IMR-90 (cell line): ENCODE data around the gene RAPGEFL1. TPM values are rescaled to one million over a fixed set of nuclear protein-coding genes. Genes with fewer than 3 reads are reported as not detected.

Source experiments
- ATAC-seq: fragments of 200-7000 bp; cut with Tn5 transposase; 2 replicates; pipeline ENCODE4 v1.9.1; 2020; ENCODE audit warnings: low read depth, mild to moderate bottlenecking, moderate library complexity
- BruUV-seq: library from RNA; stranded (reverse); fragments of 400-500 nt; replicated peaks from 2 replicates; lab custom pipeline; 2021; lab: Mats Ljungman, UMichigan
- CTCF ChIA-PET: fragments of 300-600 bp; formaldehyde crosslinking; extraction: SDS; loops from one replicate; lab custom pipeline; 2021; ENCODE audit warnings: antibody characterized with exemption; lab: Yijun Ruan, JAX
- POLR2A ChIA-PET: fragments of 300-600 bp; sonication (Branson Sonifier 250); formaldehyde crosslinking; loops from one replicate; lab custom pipeline; 2022; ENCODE audit warnings: antibody characterized with exemption; ENCODE audit not compliant: unreplicated experiment; lab: Charles Lee
- DNase-seq: peaks from one replicate; pipeline ENCODE4 v3.0.0; 2013
- H2AFZ ChIP-seq: replicated peaks from 2 replicates; pipeline ENCODE3; 2013; ENCODE audit warnings: low read length, mild to moderate bottlenecking; ENCODE audit not compliant: poor library complexity
- H2AK5ac ChIP-seq: 2 replicates; pipeline ENCODE4 v1.6.1; 2013; ENCODE audit warnings: low read depth, low read length, inconsistent platforms
- H2AK9ac ChIP-seq: replicated peaks from 2 replicates; pipeline ENCODE3; 2013; ENCODE audit warnings: mild to moderate bottlenecking, low read depth, low read length, moderate library complexity; ENCODE audit not compliant: poor library complexity
- H2BK120ac ChIP-seq: 2 replicates; pipeline ENCODE4 v1.6.1; 2013; ENCODE audit warnings: low read depth, low read length, inconsistent platforms
- H2BK15ac ChIP-seq: 3 replicates; pipeline ENCODE4 v1.6.1; 2013; ENCODE audit warnings: low read depth, low read length, inconsistent platforms
- H2BK20ac ChIP-seq: 2 replicates; pipeline ENCODE4 v1.6.1; 2013; ENCODE audit warnings: low read depth, mild to moderate bottlenecking, inconsistent platforms, low read length, moderate library complexity
- H2BK5ac ChIP-seq: 2 replicates; pipeline ENCODE4 v1.6.1; 2013; ENCODE audit warnings: mild to moderate bottlenecking, low read depth, low read length, inconsistent platforms; ENCODE audit not compliant: poor library complexity, severe bottlenecking
- H3K14ac ChIP-seq: replicated peaks from 2 replicates; pipeline ENCODE4 v1.6.1; 2013; ENCODE audit warnings: low read depth, low read length, inconsistent platforms
- H3K18ac ChIP-seq: 2 replicates; pipeline ENCODE4 v1.6.1; 2013; ENCODE audit warnings: low read depth, low read length, control low read depth
- H3K23ac ChIP-seq: 2 replicates; pipeline ENCODE4 v1.6.1; 2013; ENCODE audit warnings: low read depth, low read length, inconsistent platforms
- H3K27ac ChIP-seq: 2 replicates; pipeline ENCODE4 v1.5.1; 2013; ENCODE audit warnings: mild to moderate bottlenecking, control low read depth, low read length; ENCODE audit not compliant: insufficient read depth
- H3K27me3 ChIP-seq: 2 replicates; pipeline ENCODE4 v1.6.1; 2013; ENCODE audit warnings: low read length; ENCODE audit not compliant: control insufficient read depth, insufficient read depth
- H3K36me3 ChIP-seq: 2 replicates; pipeline ENCODE4 v1.6.1; 2013; ENCODE audit warnings: low read length, mixed read lengths; ENCODE audit not compliant: control insufficient read depth, insufficient read depth
- H3K4ac ChIP-seq: 2 replicates; pipeline ENCODE4 v1.6.1; 2013; ENCODE audit warnings: low read depth, low read length, inconsistent platforms
- H3K4me1 ChIP-seq: 2 replicates; pipeline ENCODE4 v1.6.1; 2013; ENCODE audit warnings: low read length, mixed read lengths; ENCODE audit not compliant: control insufficient read depth, insufficient read depth
- H3K4me2 ChIP-seq: 2 replicates; pipeline ENCODE4 v1.6.1; 2013; ENCODE audit warnings: low read depth, mild to moderate bottlenecking, control low read depth, low read length, moderate library complexity
- H3K4me3 ChIP-seq: 2 replicates; pipeline ENCODE4 v1.5.1; 2013; ENCODE audit warnings: low read depth, mild to moderate bottlenecking, control low read depth, low read length, moderate library complexity; ENCODE audit not compliant: insufficient read depth
- H3K56ac ChIP-seq: 2 replicates; pipeline ENCODE4 v1.6.1; 2013; ENCODE audit warnings: low read length, inconsistent platforms; ENCODE audit not compliant: insufficient read depth; ENCODE audit errors: extremely low read depth
- H3K79me1 ChIP-seq, 2 experiments: 2 replicates each; pipeline ENCODE4 v1.6.1; 2013; ENCODE audit warnings: low read length in 2 of 2, inconsistent platforms in 1 of 2, low read depth in 1 of 2
- H3K9ac ChIP-seq: 2 replicates; pipeline ENCODE4 v1.6.1; 2013; ENCODE audit warnings: low read depth, low read length, control low read depth
- H3K9me1 ChIP-seq: 2 replicates; pipeline ENCODE4 v1.6.1; 2013; ENCODE audit warnings: low read length, inconsistent platforms; ENCODE audit not compliant: insufficient read depth
- H3K9me3 ChIP-seq: 2 replicates; pipeline ENCODE4 v1.6.1; 2013; ENCODE audit warnings: low read length; ENCODE audit not compliant: control insufficient read depth, insufficient read depth
- H4K20me1 ChIP-seq: 2 replicates; pipeline ENCODE4 v1.6.1; 2013; ENCODE audit warnings: low read length, inconsistent platforms; ENCODE audit not compliant: insufficient read depth
- H4K5ac ChIP-seq: 2 replicates; pipeline ENCODE4 v1.6.1; 2013; ENCODE audit warnings: mild to moderate bottlenecking, low read depth, low read length, control low read depth
- H4K8ac ChIP-seq, 2 experiments: 2 replicates each; pipeline ENCODE4 v1.6.1; 2013; ENCODE audit warnings: low read depth in 2 of 2, low read length in 2 of 2, control low read depth in 1 of 2, inconsistent platforms in 1 of 2
- H4K91ac ChIP-seq: 2 replicates; pipeline ENCODE4 v1.6.1; 2013; ENCODE audit warnings: low read depth, low read length, inconsistent platforms; ENCODE audit not compliant: insufficient read depth
- BHLHE40 ChIP-seq: fragments of 150-350 bp; IDR thresholded peaks from 2 replicates; pipeline ENCODE4 v1.6.1; 2016; ENCODE audit warnings: mild to moderate bottlenecking, low read depth, low read length
- CHD1 ChIP-seq: IDR thresholded peaks from 2 replicates; pipeline ENCODE4 v1.6.1; 2012; ENCODE audit warnings: low read depth, low read length, improper control_type of control experiment
- MAFK ChIP-seq: IDR thresholded peaks from 2 replicates; pipeline ENCODE4 v1.6.1; 2012; ENCODE audit warnings: low read depth, low read length, improper control_type of control experiment
- MAZ ChIP-seq: IDR thresholded peaks from 2 replicates; pipeline ENCODE4 v1.6.1; 2012; ENCODE audit warnings: low read depth, mild to moderate bottlenecking, low read length, improper control_type of control experiment, moderate library complexity, borderline replicate concordance
- MXI1 ChIP-seq: IDR thresholded peaks from 2 replicates; pipeline ENCODE4 v1.6.1; 2012; ENCODE audit warnings: low read depth, mild to moderate bottlenecking, low read length, moderate library complexity, borderline replicate concordance
- POLR2A ChIP-seq: IDR thresholded peaks from 2 replicates; pipeline ENCODE4 v1.6.1; 2012; ENCODE audit warnings: mild to moderate bottlenecking, low read depth, low read length
- RAD21 ChIP-seq: IDR thresholded peaks from 2 replicates; pipeline ENCODE4 v1.6.1; 2012; ENCODE audit warnings: low read length, improper control_type of control experiment
- RCOR1 ChIP-seq: IDR thresholded peaks from 2 replicates; pipeline ENCODE4 v1.6.1; 2012; ENCODE audit warnings: mild to moderate bottlenecking, low read length, improper control_type of control experiment; ENCODE audit not compliant: insufficient replicate concordance
- WGBS, 2 experiments: methylation state at CpG; one replicate each; pipeline versions ENCODE4 v1.1.5 to v1.1.7; 2013; ENCODE audit warnings: missing lambda C conversion rate in 2 of 2; ENCODE audit not compliant: insufficient read length in 1 of 2; ENCODE audit errors: extremely low coverage in 2 of 2; 5-methylcytosine and 5-hydroxymethylcytosine counted together
- dilution Hi-C: fragments of 300-500 bp; cut with HindIII; formaldehyde crosslinking; loops from one replicate; pipeline ENCODE4 v1.14.3; 2018; ENCODE audit warnings: low sequenced_read_pairs; ENCODE audit not compliant: unreplicated experiment
- in situ Hi-C: fragments of 300-500 bp; cut with MboI; formaldehyde crosslinking; loops from 3 replicates; pipeline ENCODE4 v1.14.3; 2019; ENCODE audit warnings: low sequenced_read_pairs, inconsistent platforms, mixed read lengths
- intact Hi-C: fragments of 100-400 bp; cut with micrococcal nuclease; formaldehyde crosslinking; loops from 2 replicates; pipeline ENCODE4 v1.10.0; 2022
- polyA plus RNA-seq, 3 experiments: library from polyadenylated mRNA; depleted of rRNA; stranded (reverse); fragments of >200 nt; gene quantifications; 2 replicates each; pipeline ENCODE4 v1.2.3, GENCODE V29; 2012; ENCODE audit warnings: low replicate concordance in 1 of 3
- total RNA-seq: library from RNA; depleted of rRNA; stranded (reverse); fragments of >200 nt; gene quantifications from 2 replicates; pipeline ENCODE4 v1.2.3, GENCODE V29; 2012
- TF ChIP-seq, protein P1 (sequence below): conservative IDR thresholded peaks from 2 replicates; pipeline ENCODE4 v1.5.1; 2012; ENCODE audit warnings: mild to moderate bottlenecking, low read depth, low read length, improper control_type of control experiment
- TF ChIP-seq, protein P2 (sequence below): fragments of 150-350 bp; IDR thresholded peaks from 2 replicates; pipeline ENCODE4 v1.6.1; 2017; ENCODE audit warnings: mild to moderate bottlenecking, antibody characterized with exemption, low read length, low read depth

The RAPGEFL1 gene
- total and polyA plus RNA-seq, 2 of the 4 experiments (the other 2 are of a cell fraction), result 0.54 to 5.6 TPM

DNA sequence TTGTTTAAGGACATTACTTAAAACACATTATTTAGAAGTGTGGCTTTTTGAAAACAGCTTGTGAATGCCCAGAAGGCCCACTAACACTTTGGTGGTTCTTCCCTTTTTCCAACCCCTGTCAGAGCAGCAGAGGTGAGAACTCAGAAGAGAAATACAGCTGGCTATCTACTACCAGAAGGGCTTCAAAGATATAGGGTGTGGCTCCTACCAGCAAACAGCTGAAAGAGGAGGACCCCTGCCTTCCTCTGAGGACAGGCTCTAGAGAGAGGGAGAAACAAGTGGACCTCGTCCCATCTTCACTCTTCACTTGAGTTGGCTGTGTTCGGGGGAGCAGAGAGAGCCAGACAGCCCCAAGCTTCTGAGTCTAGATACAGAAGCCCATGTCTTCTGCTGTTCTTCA, 6.9 kb upstream of the RAPGEFL1 start:
- WGBS, 2 experiments, result no CpG with 5 or more reads among the region's 2 CpGs
- POLR2A ChIA-PET, result no interaction called here
- H4K91ac ChIP-seq, result no peak overlapping the region

More for the DNA sequence above, 6.9 kb upstream of the RAPGEFL1 start:
- Histone ChIP-seq H4K8ac (no peak overlapping the region), H3K4ac (no peak overlapping the region), H4K5ac (no peak overlapping the region), H3K4me2 (no peak overlapping the region), H3K56ac (no peak overlapping the region), H3K14ac (no peak overlapping the region), H3K36me3 (peaks cover 56% of the 10 kb centered on the region), H2BK5ac (no peak overlapping the region), H2BK20ac (no peak overlapping the region), H3K9ac (no peak overlapping the region), H2BK15ac (no peak overlapping the region), H3K79me1 (peaks cover 14 to 44% of the 10 kb centered on the region in 2 experiments), H3K18ac (no peak overlapping the region), H3K9me3 (no peaks in the 10 kb centered on the region), H3K27me3 (no peaks in the 10 kb centered on the region), H3K4me1 (peaks cover 6% of the 10 kb centered on the region), H2AFZ (no peak overlapping the region), H2BK120ac (no peak overlapping the region), H3K4me3 (no peak overlapping the region), H3K27ac (no peak overlapping the region), H4K20me1 (no peaks in the 10 kb centered on the region), H2AK9ac (no peak overlapping the region), H3K23ac (no peak overlapping the region), H2AK5ac (no peak overlapping the region), H3K9me1 (no peaks in the 10 kb centered on the region)
- TF ChIP-seq, protein P1, sequence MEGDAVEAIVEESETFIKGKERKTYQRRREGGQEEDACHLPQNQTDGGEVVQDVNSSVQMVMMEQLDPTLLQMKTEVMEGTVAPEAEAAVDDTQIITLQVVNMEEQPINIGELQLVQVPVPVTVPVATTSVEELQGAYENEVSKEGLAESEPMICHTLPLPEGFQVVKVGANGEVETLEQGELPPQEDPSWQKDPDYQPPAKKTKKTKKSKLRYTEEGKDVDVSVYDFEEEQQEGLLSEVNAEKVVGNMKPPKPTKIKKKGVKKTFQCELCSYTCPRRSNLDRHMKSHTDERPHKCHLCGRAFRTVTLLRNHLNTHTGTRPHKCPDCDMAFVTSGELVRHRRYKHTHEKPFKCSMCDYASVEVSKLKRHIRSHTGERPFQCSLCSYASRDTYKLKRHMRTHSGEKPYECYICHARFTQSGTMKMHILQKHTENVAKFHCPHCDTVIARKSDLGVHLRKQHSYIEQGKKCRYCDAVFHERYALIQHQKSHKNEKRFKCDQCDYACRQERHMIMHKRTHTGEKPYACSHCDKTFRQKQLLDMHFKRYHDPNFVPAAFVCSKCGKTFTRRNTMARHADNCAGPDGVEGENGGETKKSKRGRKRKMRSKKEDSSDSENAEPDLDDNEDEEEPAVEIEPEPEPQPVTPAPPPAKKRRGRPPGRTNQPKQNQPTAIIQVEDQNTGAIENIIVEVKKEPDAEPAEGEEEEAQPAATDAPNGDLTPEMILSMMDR, result no peak
- TF ChIP-seq MAFK (no peak), BHLHE40 (no peak), CHD1 (no peak), MXI1 (no peak), RCOR1 (no peak), POLR2A (no peak), MAZ (no peak), RAD21 (no peak)
- TF ChIP-seq, protein P2, sequence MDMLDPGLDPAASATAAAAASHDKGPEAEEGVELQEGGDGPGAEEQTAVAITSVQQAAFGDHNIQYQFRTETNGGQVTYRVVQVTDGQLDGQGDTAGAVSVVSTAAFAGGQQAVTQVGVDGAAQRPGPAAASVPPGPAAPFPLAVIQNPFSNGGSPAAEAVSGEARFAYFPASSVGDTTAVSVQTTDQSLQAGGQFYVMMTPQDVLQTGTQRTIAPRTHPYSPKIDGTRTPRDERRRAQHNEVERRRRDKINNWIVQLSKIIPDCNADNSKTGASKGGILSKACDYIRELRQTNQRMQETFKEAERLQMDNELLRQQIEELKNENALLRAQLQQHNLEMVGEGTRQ, result no peak
- CTCF ChIA-PET, result no interaction called here
- dilution Hi-C loops, result no loop called here
- intact Hi-C loops, result no loop called here
- in situ Hi-C loops, result no loop called here
- BruUV-seq, result no TSS peak
- DNase-seq, result no peak
- no peak for ATAC-seq
